ENCODE results near the gene PCDH12.

- no peak for TF ChIP-seq POLR2A (IDR thresholded peaks at IDR 0.05; ENCODE audit: low read length)
- TF ChIP-seq GATA1 (IDR thresholded peaks at IDR 0.05; ENCODE audit: low read depth, low read length), result no peak
Measured at GRCh38 chr5:141965071-141965470, 7.1 kb upstream of the PCDH12 start.

All from erythroblast (primary cell).